HG03280 (cell line): ENCODE measurements around the gene MYO10.
A peak's percentile ranks its signal among the peaks of the same experiment; 100 is the strongest.
"Not testable (repeated sequence)": the region's sequence is repeated elsewhere in the genome, so short reads cannot be mapped to it uniquely, and the experiment has no call there.

Experiments
- ATAC-seq: cut with Tn5 transposase; IDR thresholded peaks from one replicate; pipeline ENCODE4 v1.9.1; 2021; ENCODE audit warnings: mild to moderate bottlenecking, moderate library complexity; ENCODE audit not compliant: unreplicated experiment

MYO10 gene

GRCh38 chr5:16722097-16722495 lies 214.0 kb downstream of the MYO10 start:
- ATAC-seq = no peak

- ATAC-seq = no peak
These were observed 214.7 kb downstream of the MYO10 start for GRCh38 chr5:16721151-16722096.

GRCh38 chr5:16718036-16718435 lies 218.1 kb downstream of the MYO10 start:
- ATAC-seq = not testable (repeated sequence)

- no peak for ATAC-seq
These were observed 222.6 kb downstream of the MYO10 start for GRCh38 chr5:16713386-16713928.

GRCh38 chr5:16712620-16713019 lies 223.5 kb downstream of the MYO10 start:
- no peak for ATAC-seq

GRCh38 chr5:16712178-16712577 lies 223.9 kb downstream of the MYO10 start:
- no peak for ATAC-seq

GRCh38 chr5:16709691-16710433 lies 226.2 kb downstream of the MYO10 start:
- ATAC-seq = no peak

GRCh38 chr5:16707869-16708192 lies 228.3 kb downstream of the MYO10 start:
- no peak for ATAC-seq

GRCh38 chr5:16707168-16707868 lies 228.8 kb downstream of the MYO10 start:
- ATAC-seq = no peak

GRCh38 chr5:16704945-16705344 lies 231.1 kb downstream of the MYO10 start:
- ATAC-seq = no peak

- ATAC-seq = no peak
These were observed 233.1 kb downstream of the MYO10 start for GRCh38 chr5:16702964-16703363.

- no peak for ATAC-seq
These were observed 234.7 kb downstream of the MYO10 start for GRCh38 chr5:16701134-16702099.

- ATAC-seq = no peak
These were observed 236.0 kb downstream of the MYO10 start for GRCh38 chr5:16700081-16700480.

- ATAC-seq = no peak
These were observed 240.3 kb downstream of the MYO10 start for GRCh38 chr5:16695779-16696178.

GRCh38 chr5:16693879-16694278 lies 242.2 kb downstream of the MYO10 start:
- no peak for ATAC-seq

GRCh38 chr5:16691731-16692130 lies 244.4 kb downstream of the MYO10 start:
- ATAC-seq = no peak

- ATAC-seq = peak; percentile 73
These were observed 245.7 kb downstream of the MYO10 start for GRCh38 chr5:16690243-16690852.

GRCh38 chr5:16687898-16688297 lies 248.2 kb downstream of the MYO10 start:
- ATAC-seq = no peak

GRCh38 chr5:16685069-16685468 lies 251.0 kb downstream of the MYO10 start:
- no peak for ATAC-seq

GRCh38 chr5:16681876-16682275 lies 254.2 kb downstream of the MYO10 start:
- no peak for ATAC-seq
